ENCODE results near the gene RAB17.

GRCh38 chr2:237604391-237604790, 13.9 kb upstream of the RAB17 start:
- TF ChIP-seq ZNF565 (CRISPR knock-in tag; conservative IDR thresholded peaks at IDR 0.05; ENCODE audit: low read depth) (no peak), CSRNP3 (CRISPR knock-in tag; IDR thresholded peaks at IDR 0.05) (no peak), TOX (CRISPR knock-in tag; IDR thresholded peaks at IDR 0.05; ENCODE audit: borderline replicate concordance) (no peak), GLIS3 (CRISPR knock-in tag; IDR thresholded peaks at IDR 0.05) (no peak), ZNF70 (CRISPR knock-in tag; IDR thresholded peaks at IDR 0.05) (no peak), OSR1 (CRISPR knock-in tag; IDR thresholded peaks at IDR 0.05) (no peak), TCF4 (CRISPR knock-in tag; IDR thresholded peaks at IDR 0.05; ENCODE audit: borderline replicate concordance) (no peak), POU6F1 (CRISPR knock-in tag; IDR thresholded peaks at IDR 0.05; ENCODE audit: borderline replicate concordance, low read depth) (no peak), ZNF8 (CRISPR knock-in tag; IDR thresholded peaks at IDR 0.05) (no peak), ARNTL (CRISPR knock-in tag; IDR thresholded peaks at IDR 0.05; ENCODE audit: borderline replicate concordance, low read depth) (no peak), SNAI2 (CRISPR knock-in tag; IDR thresholded peaks at IDR 0.05) (no peak)

All from SK-N-SH treated with all-trans-retinoic acid at 6 μM for 48 hours (cell line).